ENCODE results near the gene SLC17A8.

SLC17A8 gene

GRCh38 chr12:100359248-100359647 is 2.4 kb downstream of the SLC17A8 start:
- no peak for ATAC-seq
- TF ChIP-seq ARNTL (CRISPR knock-in tag; IDR thresholded peaks at IDR 0.05; ENCODE audit: borderline replicate concordance, low read depth): no peak
- no peak for TF ChIP-seq ZFP30 (CRISPR knock-in tag; IDR thresholded peaks at IDR 0.05)
- TF ChIP-seq SNAI2 (CRISPR knock-in tag; IDR thresholded peaks at IDR 0.05): no peak
- no peak for TF ChIP-seq OSR1 (CRISPR knock-in tag; IDR thresholded peaks at IDR 0.05)
- TF ChIP-seq CSRNP3 (CRISPR knock-in tag; IDR thresholded peaks at IDR 0.05): no peak
- TF ChIP-seq RARB (CRISPR knock-in tag; IDR thresholded peaks at IDR 0.05): no peak
- TF ChIP-seq GLIS3 (CRISPR knock-in tag; IDR thresholded peaks at IDR 0.05): no peak
- TF ChIP-seq POU6F1 (CRISPR knock-in tag; IDR thresholded peaks at IDR 0.05; ENCODE audit: borderline replicate concordance, low read depth): no peak
- TF ChIP-seq PPARA (CRISPR knock-in tag; IDR thresholded peaks at IDR 0.05; ENCODE audit: borderline replicate concordance): no peak
- TF ChIP-seq TCF4 (CRISPR knock-in tag; IDR thresholded peaks at IDR 0.05; ENCODE audit: borderline replicate concordance): no peak
- no peak for TF ChIP-seq ESRRG (CRISPR knock-in tag; IDR thresholded peaks at IDR 0.05)
- TF ChIP-seq ZC3H10 (CRISPR knock-in tag; IDR thresholded peaks at IDR 0.05): no peak
- no peak for TF ChIP-seq BACH2 (CRISPR knock-in tag; IDR thresholded peaks at IDR 0.05; ENCODE audit: borderline replicate concordance)
- TF ChIP-seq, protein P1, sequence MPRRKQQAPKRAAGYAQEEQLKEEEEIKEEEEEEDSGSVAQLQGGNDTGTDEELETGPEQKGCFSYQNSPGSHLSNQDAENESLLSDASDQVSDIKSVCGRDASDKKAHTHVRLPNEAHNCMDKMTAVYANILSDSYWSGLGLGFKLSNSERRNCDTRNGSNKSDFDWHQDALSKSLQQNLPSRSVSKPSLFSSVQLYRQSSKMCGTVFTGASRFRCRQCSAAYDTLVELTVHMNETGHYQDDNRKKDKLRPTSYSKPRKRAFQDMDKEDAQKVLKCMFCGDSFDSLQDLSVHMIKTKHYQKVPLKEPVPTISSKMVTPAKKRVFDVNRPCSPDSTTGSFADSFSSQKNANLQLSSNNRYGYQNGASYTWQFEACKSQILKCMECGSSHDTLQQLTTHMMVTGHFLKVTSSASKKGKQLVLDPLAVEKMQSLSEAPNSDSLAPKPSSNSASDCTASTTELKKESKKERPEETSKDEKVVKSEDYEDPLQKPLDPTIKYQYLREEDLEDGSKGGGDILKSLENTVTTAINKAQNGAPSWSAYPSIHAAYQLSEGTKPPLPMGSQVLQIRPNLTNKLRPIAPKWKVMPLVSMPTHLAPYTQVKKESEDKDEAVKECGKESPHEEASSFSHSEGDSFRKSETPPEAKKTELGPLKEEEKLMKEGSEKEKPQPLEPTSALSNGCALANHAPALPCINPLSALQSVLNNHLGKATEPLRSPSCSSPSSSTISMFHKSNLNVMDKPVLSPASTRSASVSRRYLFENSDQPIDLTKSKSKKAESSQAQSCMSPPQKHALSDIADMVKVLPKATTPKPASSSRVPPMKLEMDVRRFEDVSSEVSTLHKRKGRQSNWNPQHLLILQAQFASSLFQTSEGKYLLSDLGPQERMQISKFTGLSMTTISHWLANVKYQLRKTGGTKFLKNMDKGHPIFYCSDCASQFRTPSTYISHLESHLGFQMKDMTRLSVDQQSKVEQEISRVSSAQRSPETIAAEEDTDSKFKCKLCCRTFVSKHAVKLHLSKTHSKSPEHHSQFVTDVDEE (CRISPR knock-in tag; IDR thresholded peaks at IDR 0.05): no peak

DNA sequence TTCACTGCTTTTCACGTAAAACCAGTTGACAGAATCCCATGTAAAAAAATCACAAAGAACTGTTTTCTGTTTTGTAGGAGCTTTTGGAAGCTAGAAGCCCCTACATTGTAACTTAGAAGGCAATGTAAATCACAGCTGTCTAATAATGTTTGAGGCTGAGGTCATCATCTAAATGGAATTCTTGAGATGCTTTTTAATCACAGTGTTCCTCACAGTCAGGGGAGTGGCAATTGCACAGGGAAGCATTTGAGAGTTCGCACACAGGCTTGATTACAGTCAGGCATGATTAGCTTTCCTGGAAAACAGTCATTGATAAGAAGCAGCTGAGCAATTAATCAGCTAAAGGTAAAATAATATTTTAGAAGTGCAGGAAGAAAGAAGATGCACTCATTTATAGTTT is 2.9 kb downstream of the SLC17A8 start:
- peak; percentile 71 for ATAC-seq
- TF ChIP-seq ZFP3 (CRISPR knock-in tag; IDR thresholded peaks at IDR 0.05) (0 out of 2 replicates have a peak, but pooled peaks have one; percentile 35), CSDC2 (CRISPR knock-in tag; IDR thresholded peaks at IDR 0.05) (no peak), OSR1 (CRISPR knock-in tag; IDR thresholded peaks at IDR 0.05) (no peak), ISL1 (CRISPR knock-in tag; IDR thresholded peaks at IDR 0.05) (peak; percentile 80), CREB5 (CRISPR knock-in tag; IDR thresholded peaks at IDR 0.05; ENCODE audit: low read depth) (peak; percentile 69; the same call in 1 of the 2 replicates), PPARA (CRISPR knock-in tag; IDR thresholded peaks at IDR 0.05; ENCODE audit: borderline replicate concordance) (no peak)

- TF ChIP-seq ZNF565 (CRISPR knock-in tag; conservative IDR thresholded peaks at IDR 0.05; ENCODE audit: low read depth): no peak
- no peak for TF ChIP-seq POU6F1 (CRISPR knock-in tag; IDR thresholded peaks at IDR 0.05; ENCODE audit: borderline replicate concordance, low read depth)
- TF ChIP-seq PATZ1 (CRISPR knock-in tag; IDR thresholded peaks at IDR 0.05; ENCODE audit: borderline replicate concordance): no peak
- no peak for TF ChIP-seq CREB5 (CRISPR knock-in tag; IDR thresholded peaks at IDR 0.05; ENCODE audit: low read depth)
- no peak for TF ChIP-seq PPARA (CRISPR knock-in tag; IDR thresholded peaks at IDR 0.05; ENCODE audit: borderline replicate concordance)
- ATAC-seq: no peak
Measured at GRCh38 chr12:100360450-100360849, 3.6 kb downstream of the SLC17A8 start.

Data from SK-N-SH treated with all-trans-retinoic acid at 6 μM for 48 hours (cell line).